NCI-H446 treated with DMSO at 0.1 percent for 48 hours (cell line): Measurements from ENCODE around the gene ASIC1.

Source experiments
- DNase-seq: peaks from one replicate; lab custom pipeline; 2025; lab: John Stamatoyannopoulos, UW

The ASIC1 gene

GRCh38 chr12:50107416-50108268, 50.2 kb downstream of the ASIC1 start:
- no peak for DNase-seq

GRCh38 chr12:50109319-50109718, 51.9 kb downstream of the ASIC1 start:
- DNase-seq, result no peak

- DNase-seq, result no peak
Measured at GRCh38 chr12:50110127-50110761, 52.8 kb downstream of the ASIC1 start.

GRCh38 chr12:50110762-50111351, 53.5 kb downstream of the ASIC1 start:
- no peak for DNase-seq

DNA sequence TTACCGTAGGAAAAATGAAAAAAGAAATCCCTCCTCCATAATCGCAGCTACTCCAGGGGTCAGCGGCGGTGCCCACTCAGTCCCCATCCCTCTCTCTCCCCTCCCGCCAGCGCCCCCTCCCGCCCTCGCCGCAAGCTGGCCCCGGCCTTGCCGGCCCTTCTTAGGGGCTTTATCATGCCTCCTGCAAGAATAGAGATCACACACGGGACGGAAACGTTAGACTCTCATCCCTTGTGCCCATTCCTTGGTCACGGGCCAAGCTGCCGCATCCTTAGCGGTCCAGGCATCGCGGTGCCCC, 53.9 kb downstream of the ASIC1 start:
- DNase-seq, result no peak

DNA sequence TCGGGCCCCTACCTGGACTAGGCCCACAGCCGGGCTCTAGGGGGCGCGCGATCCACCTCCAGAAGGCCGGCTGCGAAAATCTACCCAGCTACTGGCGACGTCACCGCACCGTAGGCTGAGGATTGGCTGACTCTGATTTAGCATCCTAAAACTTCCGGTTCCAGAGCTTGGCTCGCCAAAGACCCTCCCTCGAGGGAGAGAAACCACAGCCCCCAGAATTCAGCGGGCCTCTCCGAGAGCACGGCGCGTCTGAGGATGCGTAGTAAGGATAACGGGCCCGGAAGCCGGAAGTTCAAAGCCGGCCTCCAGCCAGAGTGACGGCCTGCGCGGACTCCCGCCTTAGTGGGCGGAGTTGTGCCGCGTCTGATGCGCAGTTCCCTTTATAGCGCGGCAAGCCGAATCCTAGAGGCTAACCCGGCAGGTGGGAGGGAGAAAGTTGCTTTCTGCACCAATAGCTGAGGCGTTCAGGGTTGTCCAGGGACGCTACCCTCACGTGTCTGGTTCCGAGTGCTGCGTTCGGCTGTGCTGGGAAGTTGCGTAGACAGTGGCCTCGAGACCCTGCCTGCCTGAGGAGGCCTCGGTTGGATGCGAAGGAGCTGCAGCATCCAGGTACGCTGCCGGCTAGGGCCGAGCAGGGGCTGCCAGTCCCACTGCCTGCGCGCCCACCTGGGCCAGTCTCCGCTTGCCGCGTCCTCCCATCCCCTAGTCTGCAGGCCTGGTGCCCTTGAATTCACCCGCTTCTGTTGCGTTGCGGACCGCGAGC, 54.5 kb downstream of the ASIC1 start, which contains the start of gene COX14:
COX14 (plus strand) TSS at position 544 of the 763 bp plus-strand sequence. CDS start 7,808 bp downstream, outside the sequence.
- peak; percentile 99 for DNase-seq

DNA sequence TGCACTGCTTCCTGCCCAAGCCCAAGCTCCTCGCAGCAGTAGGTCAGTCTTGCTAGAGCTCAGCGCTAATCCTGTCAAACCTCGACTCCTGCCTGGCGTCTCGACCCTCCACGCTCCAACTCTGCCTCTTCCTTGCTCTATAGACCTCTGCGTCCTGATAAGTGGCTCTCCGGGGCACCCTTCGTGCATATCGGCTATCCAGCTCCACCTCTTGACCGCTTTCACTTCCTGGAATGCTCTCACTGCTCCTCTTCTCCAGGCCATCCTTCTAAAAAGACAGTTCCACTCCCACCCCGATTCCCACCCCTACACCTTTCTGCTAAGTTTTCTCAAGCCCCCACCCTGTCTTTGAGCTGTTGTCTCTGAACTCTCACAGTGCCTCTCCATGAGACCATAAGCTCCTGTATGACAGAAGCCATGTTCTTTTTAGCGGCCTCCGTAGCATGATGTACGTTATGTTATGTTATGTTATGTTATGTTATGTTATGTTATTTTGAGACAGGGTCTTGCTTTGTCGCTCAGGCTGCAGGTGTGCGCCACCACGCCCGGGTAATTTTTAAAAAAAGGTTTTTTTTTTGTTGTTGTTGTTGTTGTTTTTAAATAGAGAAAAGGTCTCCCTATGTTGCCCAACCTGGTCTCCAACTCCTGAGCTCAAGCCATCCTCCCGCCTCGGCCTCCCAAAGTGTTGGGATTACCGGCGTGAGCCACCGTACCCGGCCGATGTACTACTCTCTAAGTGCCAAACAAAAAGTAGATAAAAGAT, 55.2 kb downstream of the ASIC1 start:
- DNase-seq, result no peak

GRCh38 chr12:50117057-50117622, 59.7 kb downstream of the ASIC1 start:
- no peak for DNase-seq

DNA sequence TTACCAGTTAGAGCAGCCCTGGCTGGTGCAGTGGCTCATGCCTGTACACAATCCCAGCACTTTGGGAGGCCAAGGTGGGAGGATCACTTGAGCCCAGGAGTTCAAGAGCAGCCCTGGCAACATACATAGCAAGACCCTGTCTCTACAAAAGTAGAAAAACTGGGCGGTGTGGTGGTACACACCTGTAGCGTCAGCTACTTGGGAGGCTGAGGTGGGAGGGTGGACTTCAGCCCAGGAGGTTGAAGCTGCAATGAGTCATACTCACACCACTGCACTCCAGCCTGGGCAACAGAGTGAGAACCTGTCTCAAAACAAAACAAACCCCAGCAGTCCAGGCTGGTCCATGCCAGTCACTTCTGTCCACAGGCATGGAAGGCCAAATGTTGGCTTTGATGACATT, 62.0 kb downstream of the ASIC1 start:
- no peak for DNase-seq

- DNase-seq, result no peak
Measured at GRCh38 chr12:50120521-50120920, 63.1 kb downstream of the ASIC1 start.

- no peak for DNase-seq
Measured at GRCh38 chr12:50120953-50121352, 63.6 kb downstream of the ASIC1 start.

DNA sequence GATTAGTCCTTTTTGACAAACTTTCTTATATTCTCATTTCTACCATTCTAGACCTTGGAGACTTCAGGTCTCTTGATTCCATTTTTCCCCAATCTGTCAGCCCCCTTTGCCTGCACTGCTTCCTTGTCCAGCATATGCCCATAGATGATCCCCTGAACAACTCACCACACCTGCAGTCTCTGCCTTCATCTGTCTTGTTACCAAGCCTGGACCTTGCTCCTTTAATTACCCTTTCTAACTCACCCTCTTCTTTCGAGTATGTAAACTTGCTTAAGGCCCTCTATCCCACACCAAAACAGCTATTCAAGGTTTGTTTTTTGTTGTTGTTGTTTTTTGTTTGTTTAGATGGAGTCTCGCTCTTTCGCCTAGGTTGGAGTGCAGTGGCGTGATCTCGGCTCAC, 64.2 kb downstream of the ASIC1 start:
- no peak for DNase-seq

DNA sequence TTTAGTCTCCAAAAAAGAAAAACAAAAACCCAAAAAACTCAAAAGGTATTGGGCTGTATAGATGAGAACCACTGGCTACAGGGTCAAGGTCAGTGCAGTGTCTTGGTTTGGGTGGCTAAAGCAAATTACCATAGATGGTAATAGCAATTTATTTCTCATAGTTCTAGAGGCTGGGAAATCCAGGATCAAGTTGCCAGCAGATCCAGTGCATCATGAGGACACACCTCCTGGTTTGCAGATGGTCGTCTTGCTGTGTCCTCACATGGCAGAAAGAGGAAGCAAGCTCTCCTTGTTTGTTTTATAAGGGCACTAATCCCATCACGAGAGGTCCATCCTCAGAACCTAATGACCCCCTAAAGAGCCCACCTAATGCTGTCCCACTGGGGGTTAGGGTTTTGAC, 65.8 kb downstream of the ASIC1 start:
- no peak for DNase-seq

GRCh38 chr12:50127546-50127945, 70.2 kb downstream of the ASIC1 start:
- DNase-seq, result no peak

GRCh38 chr12:50129290-50129689, 71.9 kb downstream of the ASIC1 start:
- no peak for DNase-seq

GRCh38 chr12:50132505-50133135, 75.2 kb downstream of the ASIC1 start:
- DNase-seq, result no peak
